HG03521 (cell line): ENCODE results near the gene ZNF749.

Source experiments
- ATAC-seq: cut with Tn5 transposase; IDR thresholded peaks from one replicate; pipeline ENCODE4 v1.9.1; 2021; ENCODE audit warnings: mild to moderate bottlenecking, moderate library complexity; ENCODE audit not compliant: unreplicated experiment

ZNF749 gene

DNA sequence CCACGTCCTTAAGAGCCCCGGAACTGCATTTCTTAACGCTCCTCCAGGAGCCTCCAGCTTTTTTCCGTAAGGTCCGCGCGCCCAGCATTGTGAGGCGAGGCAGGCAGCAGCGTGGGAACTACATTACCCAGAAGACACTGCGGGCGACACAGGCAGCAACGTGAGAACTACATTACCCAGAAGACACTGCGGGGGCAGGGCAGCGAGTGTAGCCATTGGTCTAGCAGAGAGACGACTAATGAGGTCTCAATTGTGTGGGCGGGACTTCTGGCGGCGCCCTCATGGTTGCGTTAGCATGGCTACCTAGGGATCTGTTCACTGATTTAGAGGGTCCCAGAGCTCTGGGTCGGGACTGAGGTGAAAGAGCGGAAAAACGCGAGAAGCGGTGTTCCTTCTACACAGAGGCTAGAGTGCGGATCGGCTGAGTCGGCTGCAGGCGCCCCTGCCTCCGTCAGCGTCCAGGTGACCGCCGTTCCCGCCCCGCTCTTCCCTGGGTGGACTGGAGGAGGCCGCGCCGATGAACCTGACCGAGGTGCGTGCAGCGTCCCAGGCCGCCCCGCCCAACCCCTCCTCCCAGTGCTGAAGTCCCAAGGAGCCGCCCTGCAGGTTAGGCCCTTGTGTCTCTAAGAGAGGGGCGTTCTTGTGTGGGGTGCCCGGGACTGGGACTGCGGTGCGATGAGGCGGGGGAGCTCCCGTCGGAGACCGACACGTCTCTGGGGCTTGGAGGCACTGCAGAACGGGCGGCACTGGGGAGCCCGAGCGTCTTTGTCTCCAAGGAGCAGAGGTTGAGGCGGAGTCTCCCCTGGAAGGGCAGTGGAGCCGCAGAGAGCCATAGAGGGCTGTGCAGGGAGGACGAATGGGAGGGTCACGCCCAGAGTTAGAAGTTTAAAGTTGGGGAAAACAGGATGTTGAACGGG is at the start of gene ZNF749:
TSS of gene ZNF749 (plus strand) at position 264 of the 917 bp plus-strand sequence. CDS start at position 518, 254 bp downstream.
- peak; percentile 93 for ATAC-seq

- no peak for ATAC-seq
Observed at GRCh38 chr19:57389194-57389729, 45.9 kb upstream of the ZNF749 start.

DNA sequence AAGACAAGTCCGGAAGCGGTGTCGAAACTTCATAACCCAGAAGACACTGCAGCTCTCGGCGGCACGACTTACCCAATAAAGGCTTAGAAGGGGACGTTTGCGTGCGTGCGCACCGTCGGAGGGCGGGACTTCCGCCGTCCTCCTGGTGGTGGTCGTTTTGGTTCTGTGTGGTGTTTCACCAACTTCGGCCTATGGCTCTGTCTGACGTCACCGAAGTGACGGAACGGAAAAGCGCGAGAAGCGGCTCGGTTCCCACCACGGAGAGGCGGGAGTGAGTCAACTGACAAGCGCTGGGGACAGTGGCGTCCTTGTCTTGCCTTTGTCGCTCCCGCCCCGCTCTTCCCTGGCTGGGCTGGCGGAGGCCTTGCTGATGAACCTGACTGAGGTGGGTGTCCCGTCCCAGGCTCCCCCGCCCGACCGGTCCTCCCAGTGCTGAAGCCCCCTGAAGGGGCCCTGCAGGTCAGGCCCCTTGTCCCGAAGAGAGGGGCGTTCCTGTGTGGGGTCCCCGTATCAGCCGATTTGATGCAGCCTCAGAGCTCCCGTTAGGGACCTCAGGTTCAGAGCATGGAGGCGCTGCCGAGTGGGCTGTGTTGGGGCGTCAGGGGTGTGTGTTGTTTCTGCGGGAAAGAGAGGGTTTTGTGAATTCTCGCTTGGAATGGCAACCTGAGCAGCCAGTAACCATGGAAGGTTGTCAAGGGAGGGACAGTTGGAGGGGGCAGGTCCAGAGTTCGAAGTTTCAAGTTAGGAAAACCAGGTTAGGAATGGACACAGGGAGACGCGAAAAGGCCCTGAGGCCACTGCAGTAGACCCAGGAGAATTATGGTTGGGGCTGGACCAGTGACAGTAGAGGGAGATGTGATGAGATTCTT is 45.2 kb upstream of the ZNF749 start, which contains the start of gene ZNF548:
TSS of gene ZNF548 (plus strand) at position 125 of the 869 bp plus-strand sequence. CDS start at position 371, 246 bp downstream.
- peak; percentile 96 for ATAC-seq

DNA sequence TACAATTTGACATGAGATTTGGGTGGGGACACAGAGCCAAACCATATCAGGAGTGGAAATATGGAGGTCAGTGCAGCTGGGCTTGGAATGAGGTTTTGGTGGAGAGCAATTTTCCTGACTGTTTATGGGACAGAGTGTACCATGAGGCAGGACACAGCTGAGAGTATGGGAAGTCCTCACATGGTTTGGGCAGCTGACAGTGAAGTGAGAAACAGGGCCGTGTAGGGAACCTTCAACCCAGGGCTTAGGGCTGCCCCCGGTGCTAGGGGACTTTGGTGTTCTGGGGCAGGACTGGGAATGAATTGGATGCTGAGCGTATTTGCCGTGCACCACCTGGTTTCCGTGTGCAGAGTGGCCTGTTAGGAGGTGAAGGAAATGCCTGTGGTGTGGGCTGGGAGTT is 39.4 kb upstream of the ZNF749 start:
- ATAC-seq, result no peak

- no peak for ATAC-seq
Observed at GRCh38 chr19:57398868-57399267, 36.3 kb upstream of the ZNF749 start.

- ATAC-seq, result no peak
Observed at GRCh38 chr19:57403737-57404563, 31.2 kb upstream of the ZNF749 start.

DNA sequence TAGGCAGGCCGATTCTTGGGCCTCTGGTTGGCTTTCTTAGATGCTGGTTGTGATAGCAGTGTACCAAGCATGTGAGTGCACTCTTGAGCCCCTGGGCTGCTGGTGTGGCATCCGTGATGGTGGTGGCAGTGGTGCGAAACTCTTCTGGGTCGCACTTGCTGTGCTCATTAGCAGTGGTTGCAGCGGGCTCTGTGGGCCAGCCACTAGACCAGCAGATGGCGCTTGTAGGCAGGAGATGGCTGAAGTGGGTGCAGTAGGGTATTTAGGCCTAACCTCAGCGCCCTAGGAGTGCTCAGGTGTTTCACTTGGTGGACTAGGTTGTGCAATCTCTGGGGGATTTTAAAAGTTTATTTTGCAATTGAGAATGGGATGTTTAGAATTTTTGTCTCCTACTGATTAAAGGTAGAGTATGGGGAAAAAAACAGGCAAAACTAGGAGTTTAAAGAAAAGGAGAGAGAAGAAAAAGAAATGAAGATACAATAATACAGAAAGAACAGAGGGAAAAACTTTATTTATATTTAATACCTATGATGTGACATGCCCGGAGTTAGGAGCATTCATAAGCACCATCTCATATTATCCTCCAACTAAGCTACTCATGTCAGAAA is 28.5 kb upstream of the ZNF749 start:
- ATAC-seq, result no peak

DNA sequence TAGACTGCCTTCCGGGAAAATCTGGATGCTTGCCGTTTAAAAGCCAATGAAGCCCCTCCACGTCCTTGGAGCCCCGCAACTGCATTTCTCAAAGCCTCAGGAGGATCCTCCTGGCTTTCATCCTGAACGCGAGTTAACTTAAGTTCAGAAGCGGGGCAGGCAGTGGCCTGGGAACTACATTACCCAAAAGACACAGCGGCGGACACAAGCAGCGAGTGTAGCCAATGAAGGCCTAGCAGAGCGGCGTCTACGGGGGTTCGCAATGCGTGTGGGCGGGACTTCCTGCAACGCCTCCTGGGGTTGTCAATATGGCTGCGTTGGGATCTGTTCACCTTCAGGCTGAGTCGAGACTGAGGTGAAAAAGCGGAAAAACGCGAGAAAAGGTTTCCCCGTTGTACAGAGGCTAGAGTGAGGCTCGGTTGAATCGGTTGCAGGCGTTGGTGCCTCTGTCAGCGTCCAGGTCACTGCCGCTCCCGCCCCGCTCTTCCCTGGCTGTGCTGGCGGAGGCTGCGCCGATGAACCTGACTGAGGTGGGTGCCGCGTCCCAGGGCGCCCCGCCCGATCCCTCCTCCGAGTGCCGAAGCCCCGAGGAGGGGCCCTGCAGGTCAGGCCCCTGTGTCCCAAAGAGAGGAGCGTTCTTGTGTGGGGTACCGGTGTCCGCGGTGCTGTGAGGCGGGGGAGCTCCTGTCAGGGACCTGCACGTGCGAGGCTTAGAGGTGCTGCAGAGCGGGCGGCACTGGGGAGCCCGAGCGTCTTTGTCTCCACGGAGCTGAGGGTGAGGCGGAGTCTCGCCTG is 24.1 kb upstream of the ZNF749 start, which contains the start of gene ZNF17:
TSS of gene ZNF17 (plus strand) at position 285 of the 795 bp plus-strand sequence. CDS start 2,455 bp downstream, outside the sequence.
- ATAC-seq, result peak; percentile 99

DNA sequence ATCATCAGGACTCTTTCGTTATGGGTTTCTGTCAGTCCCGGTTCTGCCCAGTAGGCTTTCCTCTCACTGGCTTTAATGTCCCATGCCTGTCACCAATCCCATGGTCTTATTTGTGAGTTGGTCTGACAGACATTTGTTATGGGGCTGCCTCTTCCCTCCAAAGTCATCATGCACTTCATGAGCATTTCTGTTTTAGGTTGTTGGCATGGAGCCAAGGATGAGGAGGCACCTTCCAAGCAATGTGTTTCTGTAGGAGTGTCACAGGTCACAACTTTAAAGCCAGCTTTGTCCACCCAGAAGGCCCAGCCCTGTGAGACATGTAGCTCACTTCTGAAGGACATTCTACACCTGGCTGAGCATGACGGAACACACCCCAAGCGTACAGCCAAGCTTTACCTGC is 15.7 kb upstream of the ZNF749 start:
- no peak for ATAC-seq

- ATAC-seq, result no peak
Observed at GRCh38 chr19:57421037-57421436, 14.1 kb upstream of the ZNF749 start.

DNA sequence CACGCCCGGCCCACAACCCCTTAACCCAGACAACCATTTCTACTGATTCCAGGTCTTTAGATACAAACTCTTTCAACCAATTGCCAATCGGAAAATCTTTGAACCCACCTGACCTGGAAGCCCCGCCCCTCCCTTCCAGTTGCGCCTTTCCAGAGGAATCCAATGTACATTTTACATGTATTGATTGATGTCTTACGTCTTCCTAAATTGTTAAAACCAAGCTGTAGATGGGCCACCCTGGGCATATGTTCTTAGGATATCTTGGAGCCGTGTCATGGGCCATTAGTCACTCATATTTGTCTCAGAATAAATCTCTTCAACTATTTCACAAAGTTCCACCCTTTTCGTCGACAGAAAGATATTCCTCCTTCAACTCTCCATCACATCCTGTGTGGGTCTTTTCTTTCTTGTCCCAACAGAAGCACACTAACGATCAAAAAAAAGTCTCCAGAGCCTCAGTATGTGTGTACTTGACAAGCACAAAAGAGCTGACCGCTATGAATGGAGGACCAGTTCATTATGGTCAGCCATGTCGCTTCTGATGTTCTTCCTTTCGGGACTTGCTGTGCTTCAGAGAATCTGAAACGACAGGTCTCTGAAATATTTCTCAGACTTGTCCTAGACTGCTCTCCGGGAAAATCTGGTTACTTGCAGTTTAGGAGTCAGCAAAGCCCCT is 601 bp upstream of the ZNF749 start:
- ATAC-seq, result no peak

DNA sequence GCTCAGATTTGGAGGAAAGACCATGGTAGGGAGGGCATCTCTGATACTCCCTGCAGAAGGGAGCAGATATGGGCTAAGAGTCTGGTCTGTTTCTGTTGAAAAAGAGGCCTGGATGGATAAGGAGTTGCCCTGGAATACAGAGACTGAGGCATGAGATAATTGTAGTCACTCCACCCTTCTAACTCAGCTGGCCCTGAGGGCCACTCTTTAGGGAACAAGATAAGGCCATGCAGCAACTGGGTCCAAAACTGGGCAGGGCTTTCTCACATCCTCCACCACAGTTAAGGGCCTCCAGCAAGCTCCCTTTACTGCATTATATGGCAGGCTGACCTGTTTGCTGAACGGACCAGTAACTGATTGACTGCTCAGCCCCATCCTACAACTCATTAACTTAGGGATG is 1.3 kb downstream of the ZNF749 start:
- ATAC-seq, result no peak

GRCh38 chr19:57437931-57438330 is 2.8 kb downstream of the ZNF749 start:
- ATAC-seq, result no peak

GRCh38 chr19:57438925-57439324 is 3.8 kb downstream of the ZNF749 start:
- ATAC-seq, result no peak

GRCh38 chr19:57441979-57442752 is 7.0 kb downstream of the ZNF749 start:
- no peak for ATAC-seq

DNA sequence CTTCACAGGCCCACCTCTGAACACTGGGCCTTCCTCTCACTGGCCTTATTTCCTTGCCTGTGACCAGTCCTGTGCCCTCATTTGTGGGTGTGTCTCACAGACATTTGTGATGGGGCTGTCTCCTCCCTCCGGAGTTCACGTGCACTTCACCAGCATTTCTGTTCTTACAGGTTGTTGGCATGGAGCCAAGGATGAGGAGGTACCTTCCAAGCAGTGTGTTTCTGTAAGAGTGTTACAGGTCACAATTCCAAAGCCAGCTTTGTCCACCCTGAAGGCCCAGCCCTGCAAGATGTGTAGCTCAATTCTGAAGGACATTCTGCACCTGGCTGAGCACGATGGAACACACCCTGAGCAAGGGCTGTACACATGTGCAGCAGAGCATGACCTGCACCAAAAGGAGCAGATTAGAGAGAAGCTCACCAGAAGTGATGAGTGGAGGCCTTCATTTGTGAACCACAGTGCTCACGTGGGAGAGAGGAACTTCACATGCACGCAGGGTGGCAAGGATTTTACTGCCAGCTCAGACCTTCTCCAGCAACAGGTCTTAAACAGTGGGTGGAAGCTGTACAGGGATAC is 8.1 kb downstream of the ZNF749 start:
- ATAC-seq, result no peak

DNA sequence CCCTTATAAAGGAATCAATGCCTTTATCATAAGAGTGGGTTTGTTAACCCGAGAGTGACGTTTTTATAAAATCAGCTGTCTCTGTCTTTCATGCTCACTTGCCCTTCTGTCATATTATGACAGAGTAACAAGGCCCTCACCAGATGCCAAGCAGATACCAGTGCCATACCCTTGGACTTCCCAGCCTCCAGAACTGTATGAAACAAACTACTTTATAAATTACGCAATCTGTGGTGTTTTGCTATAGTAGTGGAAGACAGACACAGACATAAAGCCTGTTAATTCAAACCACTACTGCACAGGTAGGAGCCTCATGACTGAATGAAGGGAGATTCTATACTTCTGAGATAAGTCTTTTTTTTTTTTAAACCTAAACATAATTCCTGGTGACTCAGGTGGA is 17.2 kb downstream of the ZNF749 start:
- ATAC-seq, result no peak
